NCI-H1436 (cell line): ENCODE data around the gene SPATA32.

ENCODE experiments used
- DNase-seq: peaks from one replicate; lab custom pipeline; 2025; lab: John Stamatoyannopoulos, UW

Gene SPATA32

DNA sequence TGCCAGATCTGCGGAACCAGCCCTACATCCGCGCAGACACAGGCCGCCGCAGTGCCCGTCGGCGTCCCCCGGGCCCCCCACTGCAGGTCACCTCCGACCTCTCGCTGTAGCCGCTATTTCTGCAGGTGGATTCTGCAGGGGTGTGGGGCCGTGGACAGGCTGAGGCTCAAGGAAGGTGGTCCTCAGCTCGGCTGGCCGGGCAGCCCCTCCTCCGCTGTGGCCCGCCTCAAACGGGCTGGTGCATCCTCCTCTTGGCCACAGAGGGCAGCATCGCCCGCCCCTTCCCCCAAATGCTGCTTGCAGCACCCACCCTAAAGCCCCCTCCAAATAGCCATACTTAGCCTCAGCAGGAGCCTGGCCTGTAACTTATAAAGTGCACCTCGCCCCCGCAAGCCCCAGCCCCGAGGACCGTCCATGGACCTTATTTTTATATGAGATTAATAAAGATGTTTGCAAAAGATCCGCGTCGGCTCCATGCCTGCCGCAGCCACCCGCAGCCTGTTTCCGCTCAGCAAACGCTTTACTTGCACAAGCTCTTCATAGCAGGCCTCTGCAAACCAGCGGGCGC, 14.9 kb downstream of the SPATA32 start:
- DNase-seq = peak; percentile 32

DNA sequence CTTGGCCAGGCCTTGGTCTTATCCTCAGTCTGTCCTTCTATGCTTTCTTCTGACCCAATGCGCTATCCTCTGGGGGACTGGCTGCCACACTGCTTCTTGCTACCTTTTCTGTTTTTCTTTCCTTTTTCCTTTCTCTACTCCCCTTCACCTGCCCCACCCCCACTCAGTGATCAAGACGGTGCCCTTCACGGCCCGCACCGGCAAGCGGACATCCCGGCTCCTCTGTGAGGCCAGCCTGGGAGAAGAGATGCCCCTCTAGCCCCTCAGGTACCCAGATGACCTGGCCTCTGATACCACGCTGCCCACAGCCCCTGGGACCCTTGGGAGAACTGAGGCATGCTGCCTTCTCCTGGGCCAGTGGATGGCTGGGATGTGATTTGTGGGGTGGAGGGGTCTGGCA, 15.6 kb downstream of the SPATA32 start:
- DNase-seq = no peak

DNA sequence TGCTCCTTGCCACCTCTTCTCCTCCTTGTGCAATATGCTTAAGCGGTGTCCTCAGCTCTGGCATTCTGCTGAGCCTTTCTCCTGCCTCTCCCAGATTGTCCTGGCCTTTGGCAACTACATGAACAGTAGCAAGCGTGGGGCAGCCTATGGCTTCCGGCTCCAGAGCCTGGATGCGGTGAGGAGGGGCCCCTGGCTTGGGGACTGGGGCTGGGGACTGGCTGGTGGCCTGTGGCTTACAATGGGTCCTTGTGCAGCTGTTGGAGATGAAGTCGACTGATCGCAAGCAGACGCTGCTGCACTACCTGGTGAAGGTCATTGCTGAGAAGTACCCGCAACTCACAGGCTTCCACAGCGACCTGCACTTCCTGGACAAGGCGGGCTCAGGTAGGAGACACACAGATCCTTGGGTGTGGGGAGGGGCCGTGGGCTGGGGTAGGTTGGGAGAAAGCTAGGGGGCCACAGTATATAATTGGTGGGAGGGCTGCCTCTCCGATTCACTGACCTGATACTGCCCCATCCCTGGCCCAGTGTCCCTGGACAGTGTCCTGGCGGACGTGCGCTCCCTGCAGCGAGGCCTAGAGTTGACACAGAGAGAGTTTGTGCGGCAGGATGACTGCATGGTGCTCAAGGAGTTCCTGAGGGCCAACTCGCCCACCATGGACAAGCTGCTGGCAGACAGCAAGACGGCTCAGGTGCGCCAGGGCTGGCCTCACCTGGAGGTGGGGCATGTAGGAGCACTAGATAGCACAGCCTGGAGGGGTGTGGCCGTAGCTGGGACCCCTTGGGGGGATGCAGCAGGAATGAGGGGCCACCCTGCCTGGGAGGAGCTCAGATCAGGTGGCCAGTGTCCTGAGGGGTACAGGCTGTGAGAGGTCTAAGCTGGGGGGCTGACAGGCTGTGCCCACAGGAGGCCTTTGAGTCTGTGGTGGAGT, 16.9 kb downstream of the SPATA32 start:
- DNase-seq = no peak

DNA sequence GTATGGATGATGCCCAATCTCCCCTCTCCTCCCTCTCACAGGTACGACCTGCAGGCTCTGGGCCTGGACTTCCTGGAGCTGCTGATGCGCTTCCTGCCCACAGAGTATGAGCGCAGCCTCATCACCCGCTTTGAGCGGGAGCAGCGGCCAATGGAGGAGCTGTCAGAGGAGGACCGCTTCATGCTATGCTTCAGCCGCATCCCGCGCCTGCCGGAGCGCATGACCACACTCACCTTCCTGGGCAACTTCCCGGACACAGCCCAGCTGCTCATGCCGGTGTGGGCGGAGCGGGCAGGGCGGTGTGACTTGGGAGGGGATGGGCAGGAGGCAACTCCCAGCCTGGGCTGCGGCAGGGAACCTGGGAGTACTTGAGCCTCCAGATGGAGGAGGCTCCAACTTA, 18.1 kb downstream of the SPATA32 start:
- DNase-seq = no peak

DNA sequence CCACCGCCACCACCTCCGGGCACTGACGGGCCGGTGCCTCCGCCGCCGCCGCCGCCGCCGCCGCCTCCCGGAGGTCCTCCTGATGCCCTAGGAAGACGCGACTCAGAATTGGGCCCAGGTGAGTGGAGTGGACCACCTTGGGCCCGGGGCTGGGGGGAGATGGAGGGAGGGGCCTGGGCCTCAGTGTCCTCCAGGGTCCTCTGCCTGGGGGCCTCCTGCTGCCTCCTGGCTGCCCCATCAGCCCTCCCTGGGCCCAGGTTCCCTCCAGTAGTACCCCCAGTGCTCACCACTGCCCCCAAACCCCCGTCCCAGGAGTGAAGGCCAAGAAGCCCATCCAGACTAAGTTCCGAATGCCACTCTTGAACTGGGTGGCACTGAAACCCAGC, 19.9 kb downstream of the SPATA32 start:
- no peak for DNase-seq

DNA sequence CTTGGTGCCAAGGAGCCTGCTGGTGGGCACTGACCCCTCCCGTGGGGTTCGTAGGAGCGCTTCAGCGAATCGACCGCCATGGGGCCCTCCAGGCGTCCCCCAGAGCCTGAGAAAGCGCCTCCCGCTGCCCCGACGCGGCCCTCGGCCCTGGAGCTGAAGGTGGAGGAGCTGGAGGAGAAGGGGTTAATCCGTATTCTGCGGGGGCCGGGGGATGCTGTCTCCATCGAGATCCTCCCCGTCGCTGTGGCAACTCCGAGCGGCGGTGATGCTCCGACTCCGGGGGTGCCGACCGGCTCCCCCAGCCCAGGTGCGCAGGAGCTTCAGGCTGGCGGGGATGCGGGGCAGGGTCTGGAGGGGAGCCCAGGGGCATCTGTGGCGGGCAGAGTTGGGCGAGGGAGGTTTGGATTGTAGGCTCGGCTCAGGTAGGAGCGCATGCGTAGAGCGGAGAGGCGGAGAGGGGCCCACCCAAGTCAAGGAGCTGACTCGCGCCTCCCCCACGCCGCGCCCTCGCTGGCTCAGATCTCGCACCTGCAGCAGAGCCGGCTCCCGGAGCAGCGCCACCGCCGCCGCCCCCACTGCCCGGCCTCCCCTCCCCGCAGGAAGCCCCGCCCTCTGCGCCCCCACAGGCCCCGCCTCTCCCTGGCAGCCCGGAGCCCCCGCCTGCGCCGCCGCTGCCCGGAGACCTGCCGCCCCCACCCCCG, 20.4 kb downstream of the SPATA32 start:
- peak; percentile 91 for DNase-seq

DNA sequence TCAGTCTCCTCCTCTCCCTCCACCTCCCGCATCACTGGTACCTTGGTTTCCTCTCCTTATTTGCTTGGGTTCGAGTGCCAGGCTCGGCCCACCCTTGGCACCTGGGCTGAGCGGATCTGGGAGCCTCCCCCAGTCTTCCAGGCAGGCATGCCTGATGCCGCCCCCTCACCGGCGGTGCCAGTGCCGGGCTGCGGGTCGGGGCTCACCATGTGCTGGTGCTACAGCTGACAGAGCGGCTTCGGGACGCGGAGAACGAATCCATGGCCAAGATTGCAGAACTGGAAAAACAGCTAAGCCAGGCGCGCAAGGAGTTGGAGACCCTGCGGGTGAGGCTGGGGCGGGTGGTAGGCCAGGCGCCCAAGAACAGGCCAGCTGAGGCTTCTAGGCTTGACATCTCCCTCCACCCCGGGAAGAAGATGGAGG, 21.0 kb downstream of the SPATA32 start:
- DNase-seq = no peak

DNA sequence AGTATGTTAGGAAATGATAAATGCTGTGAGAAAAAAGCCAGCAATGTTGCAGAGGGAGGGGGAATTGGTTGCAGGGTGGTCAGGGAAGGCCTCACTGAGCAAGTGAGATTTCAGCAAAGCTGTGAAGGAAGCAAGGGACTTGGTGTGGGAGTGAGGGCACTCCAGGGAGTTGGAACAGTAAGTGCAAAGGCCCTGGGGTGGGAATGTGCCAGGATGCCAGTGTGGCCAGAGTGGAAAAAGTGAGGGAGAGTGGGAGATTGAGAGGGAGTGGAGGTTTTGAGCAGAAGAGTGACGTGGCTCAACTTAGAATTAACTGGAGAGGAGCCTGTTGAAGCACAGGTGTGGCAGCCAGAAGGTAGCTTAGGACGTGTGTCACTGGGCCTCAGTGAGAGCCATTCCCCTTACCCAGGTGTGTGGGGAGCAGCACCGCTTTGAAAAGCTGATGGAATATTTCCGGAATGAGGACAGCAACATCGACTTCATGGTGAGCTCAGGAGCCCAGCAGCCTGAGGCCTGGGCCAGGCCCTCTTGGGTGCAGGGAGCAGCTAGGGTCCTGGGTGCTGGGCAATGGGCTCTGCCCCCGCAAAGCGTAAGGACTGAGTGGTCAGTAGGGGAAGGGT, 23.6 kb downstream of the SPATA32 start:
- no peak for DNase-seq

DNA sequence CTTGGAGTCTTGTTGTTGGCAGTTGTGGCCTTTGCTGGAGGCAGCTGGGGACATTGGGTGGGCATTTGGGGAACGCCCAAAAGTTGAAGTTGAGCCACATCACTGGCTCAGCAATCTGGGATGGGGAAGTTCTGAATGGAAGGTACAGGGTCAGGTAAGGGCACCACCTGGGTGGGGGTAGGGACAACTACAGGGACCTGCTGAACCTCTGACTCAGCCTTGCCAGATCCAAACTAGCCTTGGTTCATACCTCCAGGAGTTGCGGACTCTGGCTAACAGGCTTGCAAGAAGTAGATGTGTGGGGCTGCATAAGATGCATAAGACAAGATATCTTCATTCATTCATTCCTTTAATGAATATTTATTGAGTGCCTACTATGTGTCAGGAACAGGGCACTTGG, 24.2 kb downstream of the SPATA32 start:
- no peak for DNase-seq

DNA sequence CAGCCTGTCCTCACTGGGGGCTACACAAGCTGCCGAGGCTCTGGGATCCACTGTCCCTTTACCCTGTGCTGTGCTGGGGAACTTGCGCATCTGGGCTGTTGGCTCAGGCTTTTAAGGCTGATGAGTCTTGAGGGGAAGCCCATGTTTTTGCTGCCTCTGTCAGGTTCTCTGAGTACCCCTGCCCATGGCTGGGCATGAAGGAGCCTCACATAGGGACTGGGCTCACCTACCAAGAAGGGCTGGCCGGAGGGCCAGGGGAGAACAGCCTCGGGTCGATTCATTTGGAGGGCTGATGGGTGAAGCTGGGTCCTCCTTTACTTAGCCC, 25.6 kb downstream of the SPATA32 start:
- DNase-seq = no peak

DNA sequence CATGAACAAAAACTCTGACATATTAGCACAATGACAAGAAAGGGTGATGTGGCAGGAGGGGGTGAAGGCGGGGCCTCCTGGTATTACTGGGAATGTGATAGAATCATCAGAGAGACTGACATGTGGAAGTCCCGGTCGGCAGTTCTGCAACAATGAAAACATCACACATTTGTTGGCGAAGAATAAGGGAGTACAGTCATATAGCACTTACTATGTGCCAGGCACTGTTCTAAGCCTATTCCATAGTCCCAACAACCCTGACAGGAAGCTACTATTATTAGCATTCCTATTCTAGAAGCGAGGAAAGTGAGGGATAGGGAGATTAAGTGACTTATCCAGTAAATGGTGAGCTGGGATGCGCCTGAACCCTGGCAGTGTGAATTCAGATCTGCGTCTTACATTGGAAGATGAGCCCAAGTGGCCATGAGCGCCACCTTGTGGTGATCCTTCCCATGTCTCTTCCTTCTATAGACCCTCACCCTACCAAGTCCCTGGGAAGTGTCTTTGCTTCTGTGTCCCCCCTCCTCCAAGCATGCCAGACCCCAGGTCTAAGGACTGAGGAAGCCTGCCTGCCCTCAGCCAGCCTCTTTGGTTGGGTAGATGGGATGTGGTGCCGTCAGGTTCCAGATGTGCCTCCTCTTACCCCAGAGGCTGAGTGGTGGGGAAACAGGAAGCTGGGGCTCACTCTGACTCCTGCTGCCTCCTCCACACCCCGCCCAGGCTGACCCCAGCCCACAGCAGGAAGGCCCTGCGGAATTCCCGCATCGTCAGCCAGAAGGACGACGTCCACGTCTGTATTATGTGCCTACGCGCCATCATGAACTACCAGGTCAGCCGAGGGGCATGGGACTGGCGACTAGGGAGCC, 26.2 kb downstream of the SPATA32 start:
- peak; percentile 77 for DNase-seq

DNA sequence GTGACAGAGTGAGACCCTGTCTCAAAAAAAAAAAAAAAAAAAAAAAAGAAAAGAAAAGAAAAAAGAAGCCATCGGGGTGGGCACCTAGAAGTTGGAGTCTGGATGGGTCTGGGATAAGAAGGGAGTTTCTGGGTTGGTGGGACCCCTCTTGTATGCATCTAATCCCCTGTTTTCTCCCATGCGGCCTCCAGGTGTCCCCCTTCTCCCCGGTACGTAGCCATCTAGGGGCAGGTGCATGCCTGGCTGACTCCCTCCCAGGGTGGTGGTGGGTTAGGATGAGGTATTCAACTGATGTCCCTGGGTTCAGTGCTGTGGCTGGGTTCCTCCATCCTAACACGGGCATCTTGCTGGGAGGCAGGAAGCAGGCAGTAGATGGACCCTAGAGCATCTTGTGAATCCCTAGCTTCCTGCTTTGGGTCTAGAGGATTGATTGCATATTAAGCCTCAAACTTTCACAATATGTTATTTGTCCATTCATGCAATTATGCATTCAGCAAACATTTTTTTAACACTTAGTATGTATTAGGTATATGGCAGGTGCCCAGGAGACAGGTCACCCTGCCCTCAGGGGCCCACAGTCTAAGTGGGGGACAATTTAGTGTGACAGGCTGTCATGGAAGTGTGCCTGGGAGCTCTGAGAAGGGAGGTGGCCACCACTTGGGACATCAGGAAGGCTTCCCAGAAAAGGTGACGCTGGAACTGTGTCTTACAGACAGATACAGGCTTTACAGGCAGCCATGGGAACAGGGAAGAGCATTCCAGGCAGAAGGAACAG, 27.1 kb downstream of the SPATA32 start:
- DNase-seq = peak; percentile 78

DNA sequence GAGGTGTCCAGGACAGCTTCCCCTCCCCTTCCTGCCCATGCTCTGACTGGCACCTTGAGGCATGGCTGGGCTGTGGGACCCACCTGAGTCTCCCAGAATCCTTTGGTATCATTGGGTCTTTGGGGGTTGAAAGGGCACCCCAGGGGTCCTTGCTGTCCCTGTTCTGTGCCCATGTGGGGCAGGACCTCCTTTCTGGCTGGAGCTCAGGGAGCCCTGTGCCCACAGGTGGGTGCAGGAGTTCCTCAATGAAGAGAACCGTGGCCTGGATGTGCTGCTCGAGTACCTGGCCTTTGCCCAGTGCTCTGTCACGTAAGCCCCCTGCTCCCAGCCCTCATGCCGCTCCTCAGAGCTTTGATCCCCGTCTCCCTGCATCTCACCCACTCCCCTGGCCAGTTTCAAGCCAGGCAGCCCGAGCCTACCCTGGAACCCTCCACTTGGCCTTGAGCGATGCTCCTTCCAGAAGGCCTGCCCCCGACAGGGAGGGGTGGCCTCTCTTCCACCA, 28.4 kb downstream of the SPATA32 start:
- no peak for DNase-seq

DNA sequence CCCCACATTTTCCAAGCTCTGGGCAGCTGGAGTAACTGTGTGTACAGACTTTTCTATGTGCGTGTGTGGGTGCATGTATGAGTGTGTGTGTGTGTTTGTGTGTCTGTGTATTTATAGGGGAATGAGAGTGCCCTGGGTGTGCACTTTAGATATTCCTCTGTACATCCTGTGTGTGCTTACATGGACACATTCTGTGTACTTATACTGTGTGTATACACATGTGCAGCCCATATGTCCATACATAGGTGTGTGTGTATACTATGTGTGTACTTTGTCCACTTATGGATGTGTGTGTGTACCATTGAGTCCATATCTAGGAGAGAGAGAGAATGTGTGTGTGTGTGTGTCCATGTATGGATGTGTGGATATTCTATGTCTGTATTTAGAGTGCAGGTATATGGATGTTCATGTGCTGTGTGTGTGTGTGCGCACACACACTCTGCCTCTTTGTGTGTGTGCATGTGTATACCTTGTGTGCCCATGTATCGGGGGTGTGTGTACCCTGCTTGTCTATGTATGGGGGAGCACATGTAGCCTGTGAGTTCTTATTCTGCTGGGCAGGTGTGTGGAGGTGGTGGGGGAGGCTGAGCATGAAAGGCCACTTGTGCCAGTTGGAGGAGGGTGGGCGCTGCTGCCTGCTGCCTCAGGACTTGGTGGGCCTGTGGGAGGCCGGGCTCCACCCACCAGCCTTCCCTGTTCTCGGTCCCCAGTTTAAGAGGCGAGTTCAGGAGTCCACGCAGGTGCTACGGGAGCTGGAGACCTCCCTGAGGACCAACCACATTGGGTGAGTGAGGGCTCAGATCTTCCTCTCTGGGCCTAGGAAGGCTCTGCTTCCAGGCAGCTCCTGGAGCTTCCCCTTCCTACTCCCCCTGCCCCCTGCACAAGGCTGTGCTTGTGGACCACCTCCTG, 29.1 kb downstream of the SPATA32 start:
- no peak for DNase-seq

DNA sequence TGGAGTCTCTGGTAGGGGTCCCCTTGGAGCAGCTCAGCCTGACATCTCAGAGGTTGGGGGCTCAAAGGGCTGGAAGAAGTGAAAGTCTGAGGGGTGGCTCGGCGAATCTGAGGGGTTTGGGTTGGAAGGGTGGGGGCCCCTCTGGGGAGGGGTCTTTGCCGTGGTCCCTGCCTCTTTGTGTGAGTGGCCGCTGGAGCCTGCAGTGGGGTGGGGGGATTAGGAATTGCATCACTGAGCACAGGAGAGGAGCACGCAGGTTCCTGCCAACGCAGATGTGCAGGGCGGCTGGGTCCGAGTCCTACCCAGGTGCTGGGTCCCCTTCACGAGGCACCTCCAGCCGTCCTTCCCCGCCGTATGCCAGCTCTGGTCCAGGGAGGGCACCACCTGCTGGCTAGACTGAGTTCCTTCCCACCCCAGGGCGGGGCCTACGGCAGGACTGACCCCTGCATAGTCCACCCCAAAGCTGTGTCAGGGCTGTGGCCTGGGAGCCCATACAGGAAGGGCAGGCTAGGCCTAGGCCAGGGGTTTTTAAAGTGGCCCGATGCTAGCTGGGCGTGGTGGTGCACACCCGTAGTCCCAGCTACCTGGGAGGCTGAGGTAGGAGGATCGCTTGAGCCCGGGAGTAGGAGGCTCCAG, 30.3 kb downstream of the SPATA32 start:
- no peak for DNase-seq

DNA sequence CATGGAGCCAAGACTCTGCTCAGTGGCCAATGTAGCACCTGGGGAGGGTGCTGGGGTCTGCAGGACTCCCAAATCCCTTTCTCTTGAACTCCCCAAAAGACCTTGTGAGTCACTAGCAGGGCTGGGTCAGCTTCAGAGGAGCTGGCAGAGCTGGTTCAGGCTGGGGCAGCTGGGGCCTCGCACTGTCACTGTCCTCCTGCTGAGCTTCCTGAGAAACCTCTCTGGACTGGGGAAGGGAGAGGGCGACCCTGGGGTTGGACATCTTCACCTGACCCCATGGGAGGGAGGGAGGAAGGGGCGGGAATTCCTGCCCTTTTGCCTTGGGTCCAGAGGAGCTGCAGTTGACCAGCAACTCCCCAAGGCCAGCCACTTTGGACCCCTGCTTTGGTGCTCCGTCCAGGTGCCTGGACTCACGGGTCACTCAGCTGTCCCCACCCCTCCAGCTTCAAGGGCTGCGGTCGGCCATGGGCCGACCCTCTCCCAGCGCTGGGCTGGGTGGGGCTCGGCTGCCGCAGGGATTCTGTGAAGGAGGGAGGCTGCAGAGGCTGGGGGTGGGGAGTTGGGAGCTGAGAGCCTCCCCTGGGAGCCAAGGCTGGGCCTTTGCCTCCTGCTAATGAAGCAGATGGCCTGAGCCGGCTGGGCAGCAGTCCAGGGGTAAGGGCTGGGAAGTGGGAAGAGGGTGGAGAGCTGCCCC, 31.0 kb downstream of the SPATA32 start:
- DNase-seq = peak; percentile 22

DNA sequence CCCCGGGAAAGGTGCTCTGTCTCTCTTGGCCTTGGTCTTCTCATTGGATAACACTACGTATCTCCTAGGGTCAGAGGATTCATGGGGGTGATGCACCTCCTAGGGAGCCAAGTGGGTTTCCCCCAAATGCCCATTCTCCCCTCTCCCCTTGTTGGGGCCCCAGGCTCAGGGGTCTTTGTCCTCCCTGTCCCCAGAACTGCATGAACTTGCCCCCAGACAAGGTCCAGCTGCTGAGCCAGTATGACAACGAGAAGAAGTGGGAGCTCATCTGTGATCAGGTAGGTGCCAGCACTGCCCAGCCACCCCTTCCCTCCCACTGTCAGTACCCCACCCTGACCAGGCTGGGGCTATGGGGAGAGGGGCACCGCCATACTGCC, 31.5 kb downstream of the SPATA32 start:
- DNase-seq = no peak

DNA sequence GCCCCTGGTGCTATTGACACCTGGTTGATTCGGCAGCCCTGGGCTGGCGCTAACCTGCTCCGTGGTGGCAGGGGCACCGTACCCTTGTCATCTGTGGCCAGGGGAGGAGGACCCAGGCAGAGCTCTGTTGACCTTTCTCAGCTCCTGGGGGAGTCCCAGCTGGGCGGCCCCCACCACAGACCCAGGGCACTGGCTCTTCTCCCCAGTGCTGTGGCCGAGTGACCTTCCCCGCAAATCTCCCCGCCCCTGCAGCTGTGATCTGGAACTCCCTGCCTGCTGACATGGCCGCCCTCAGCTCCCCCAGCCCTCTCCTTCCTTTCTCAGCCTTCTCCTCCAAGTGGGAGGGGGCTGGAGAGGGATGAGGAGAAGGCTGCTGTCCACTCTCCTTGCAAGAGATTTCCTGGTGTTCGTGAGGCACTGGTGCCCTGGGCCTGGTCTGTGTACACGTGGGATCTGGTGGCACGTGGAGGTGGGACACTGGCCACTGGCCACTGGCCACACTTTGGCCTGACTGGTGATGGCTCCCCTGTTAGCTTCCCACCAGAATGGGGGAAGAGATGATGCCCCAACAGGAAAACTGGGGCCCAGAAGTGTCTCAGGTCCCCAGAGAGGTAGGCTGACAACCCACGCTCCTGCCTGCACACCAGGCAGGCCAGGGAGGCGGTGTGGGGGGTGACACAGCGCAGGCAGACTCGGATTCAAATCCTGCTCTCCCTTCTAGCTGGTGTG, 32.0 kb downstream of the SPATA32 start:
- DNase-seq = no peak
